ENCODE results near the gene PRSS8. TPM values are rescaled to one million over a fixed set of nuclear protein-coding genes. Genes with fewer than 3 reads are reported as not detected.

PRSS8 gene
- 237 and 271 TPM in 2 replicates for total RNA-seq (2022)
- Bru-seq, nascent RNA = percentile 93 among the genes with signal in this experiment
- BruChase-seq, experiment 1, labeled RNA remaining after a 2-hour chase = percentile 96 among the genes with signal in this experiment
- BruChase-seq, experiment 2, labeled RNA remaining after a 6-hour chase = percentile 98 among the genes with signal in this experiment
- long read RNA-seq, partial matches to known transcripts = 103 of 728 reads
- long read RNA-seq, other reads (novel, unspliced or antisense) = 625 of 728 reads

GRCh38 chr16:31135535-31136286, at the start of gene PRSS8:
PRSS8 (minus strand) TSS chr16:31135727; CDS start chr16:31135498, 229 bp downstream.
- peak; percentile 85 to 89 for DNase-seq
- Mint-ChIP-seq H3K9me3 (ENCODE audit: unreplicated experiment) (no peaks in the 10 kb centered on the region), H3K36me3 (ENCODE audit: insufficient read depth, unreplicated experiment) (peaks cover 69% of the 10 kb centered on the region), H3K4me1 (ENCODE audit: low read depth, unreplicated experiment) (peaks cover 54% of the 10 kb centered on the region), H3K27me3 (ENCODE audit: insufficient read depth, unreplicated experiment) (no peaks in the 10 kb centered on the region), H3K4me3 (ENCODE audit: unreplicated experiment) (peak within 1 kb of the TSS; percentile 76), H3K27ac (ENCODE audit: unreplicated experiment) (peak within 1 kb of the TSS; percentile 75)
- TF ChIP-seq, protein P1, sequence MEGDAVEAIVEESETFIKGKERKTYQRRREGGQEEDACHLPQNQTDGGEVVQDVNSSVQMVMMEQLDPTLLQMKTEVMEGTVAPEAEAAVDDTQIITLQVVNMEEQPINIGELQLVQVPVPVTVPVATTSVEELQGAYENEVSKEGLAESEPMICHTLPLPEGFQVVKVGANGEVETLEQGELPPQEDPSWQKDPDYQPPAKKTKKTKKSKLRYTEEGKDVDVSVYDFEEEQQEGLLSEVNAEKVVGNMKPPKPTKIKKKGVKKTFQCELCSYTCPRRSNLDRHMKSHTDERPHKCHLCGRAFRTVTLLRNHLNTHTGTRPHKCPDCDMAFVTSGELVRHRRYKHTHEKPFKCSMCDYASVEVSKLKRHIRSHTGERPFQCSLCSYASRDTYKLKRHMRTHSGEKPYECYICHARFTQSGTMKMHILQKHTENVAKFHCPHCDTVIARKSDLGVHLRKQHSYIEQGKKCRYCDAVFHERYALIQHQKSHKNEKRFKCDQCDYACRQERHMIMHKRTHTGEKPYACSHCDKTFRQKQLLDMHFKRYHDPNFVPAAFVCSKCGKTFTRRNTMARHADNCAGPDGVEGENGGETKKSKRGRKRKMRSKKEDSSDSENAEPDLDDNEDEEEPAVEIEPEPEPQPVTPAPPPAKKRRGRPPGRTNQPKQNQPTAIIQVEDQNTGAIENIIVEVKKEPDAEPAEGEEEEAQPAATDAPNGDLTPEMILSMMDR (IDR thresholded peaks at IDR 0.05; ENCODE audit: insufficient read depth in 1 of 2, low read depth in 1 of 2, low read length in 1 of 2, severe bottlenecking in 1 of 2, unreplicated experiment in 1 of 2) = no peak
- no TSS peak for BruUV-seq (replicated peaks)
- peaks cover 85% of the 10 kb centered on the region for H3K4me1 ChIP-seq
- no peaks in the 10 kb centered on the region for H3K9me3 ChIP-seq
- peaks cover 6% of the 10 kb centered on the region for H3K36me3 ChIP-seq (ENCODE audit: control insufficient read depth, insufficient read depth, low read length)
- ChIA-PET POLR2A (interaction anchor here (0.6 to 3.7 kb wide), 5 partner anchors 18 to 158 kb away, joined by 3 to 52 read pairs (median 4); partner anchors contain the start of genes KAT8, ZNF646 and ZNF668), CTCF (interaction anchor here (0.5 to 2.1 kb wide), 4 partner anchors 18 to 452 kb away, joined by 3 to 12 read pairs (median 4); partner anchors contain the start of genes HSD3B7 and KAT8)
- H3K4me3 ChIP-seq (ENCODE audit: low read depth, low read length) = peak within 1 kb of the TSS; percentile 78
- no peaks in the 10 kb centered on the region for H3K27me3 ChIP-seq (replicated peaks; ENCODE audit: control insufficient read depth, insufficient read depth, low read length)
- intact Hi-C loops (cut with micrococcal nuclease; ENCODE audit: unreplicated experiment) = loop anchor here (1.0 to 10.0 kb wide), 2 partner anchors 18 to 319 kb away; partner anchors contain the start of genes ARMC5 and KAT8

GRCh38 chr16:31184888-31185287, 49.4 kb upstream of the PRSS8 start:
- H3K4me3 ChIP-seq (ENCODE audit: low read depth, low read length) = no peak overlapping the region
- no peaks in the 10 kb centered on the region for H3K4me1 ChIP-seq
- TF ChIP-seq, protein P1 (IDR thresholded peaks at IDR 0.05; ENCODE audit: insufficient read depth in 1 of 2, low read depth in 1 of 2, low read length in 1 of 2, severe bottlenecking in 1 of 2, unreplicated experiment in 1 of 2) = no peak
- ChIA-PET POLR2A (no interaction called here), CTCF (interaction anchor here (1.2 kb wide), 1 partner anchor 43 kb away, joined by 7 read pairs; no protein-coding TSS in a partner anchor)
- intact Hi-C loops (cut with micrococcal nuclease; ENCODE audit: unreplicated experiment) = no loop called here
- Mint-ChIP-seq H3K9me3 (ENCODE audit: unreplicated experiment) (no peaks in the 10 kb centered on the region), H3K27ac (ENCODE audit: unreplicated experiment) (no peak overlapping the region), H3K4me1 (ENCODE audit: low read depth, unreplicated experiment) (peaks cover 16% of the 10 kb centered on the region), H3K4me3 (ENCODE audit: unreplicated experiment) (no peak overlapping the region), H3K36me3 (ENCODE audit: insufficient read depth, unreplicated experiment) (peaks cover 100% of the 10 kb centered on the region), H3K27me3 (ENCODE audit: insufficient read depth, unreplicated experiment) (no peaks in the 10 kb centered on the region)
- no TSS peak for BruUV-seq (replicated peaks)
- H3K36me3 ChIP-seq (ENCODE audit: control insufficient read depth, insufficient read depth, low read length) = peaks cover 7% of the 10 kb centered on the region
- no peaks in the 10 kb centered on the region for H3K27me3 ChIP-seq (replicated peaks; ENCODE audit: control insufficient read depth, insufficient read depth, low read length)
- no peaks in the 10 kb centered on the region for H3K9me3 ChIP-seq
- DNase-seq = no peak

All from Caco-2 (cell line).